ENCODE measurements around the gene CHRNB2. TPM values are rescaled to one million over a fixed set of nuclear protein-coding genes. Genes with fewer than 3 reads are reported as not detected.

The CHRNB2 gene
- total and polyA plus RNA-seq, 9 of the 15 experiments (the other 6 are each of a cell fraction or from before 2014, with no cell fraction given) = 0.01 TPM; not detected in 8

GRCh38 chr1:154615411-154615810 lies 47.8 kb downstream of the CHRNB2 start:
- BruUV-seq (replicated peaks) = no TSS peak
- Histone ChIP-seq H3K36me3 (ENCODE audit: control insufficient read depth, insufficient read depth, low read length) (peaks cover 12% of the 10 kb centered on the region; the same call in 2 of the 3 replicates), H3K4me2 (ENCODE audit: insufficient read depth, low read length) (no peak overlapping the region), H3K79me2 (ENCODE audit: control insufficient read depth, insufficient read depth, low read length) (peaks cover 64% of the 10 kb centered on the region), H2AFZ (ENCODE audit: low read depth, low read length) (no peak overlapping the region), H3K4me3 (no peak overlapping the region), H3K9ac (ENCODE audit: insufficient read depth in 1 of 2, low read depth in 2 of 2, low read length in 2 of 2) (peak overlapping the region in 1 of 2 experiments; percentile 29; a peak in 1 of 4 replicates), H3K4me1 (replicated peaks in 1 of 2; ENCODE audit: control insufficient read depth in 2 of 2, insufficient read depth in 2 of 2, low read length in 2 of 2) (peaks cover 5 to 33% of the 10 kb centered on the region in 2 experiments), H3K9me1 (ENCODE audit: control insufficient read depth, insufficient read depth, low read length) (peaks cover 9% of the 10 kb centered on the region), H3K9me3 (replicated peaks; ENCODE audit: control insufficient read depth, insufficient read depth, low read depth, low read length) (no peaks in the 10 kb centered on the region), H3K27me3 (ENCODE audit: control insufficient read depth in 2 of 2, insufficient read depth in 2 of 2, low read length in 2 of 2) (no peaks in the 10 kb centered on the region), H3K27ac (ENCODE audit: extremely low read depth, low read depth, low read length) (no peak overlapping the region), H4K20me1 (replicated peaks; ENCODE audit: control insufficient read depth, insufficient read depth, low read length) (peaks cover 28% of the 10 kb centered on the region; the same call in 1 of the 2 replicates)
- in situ Hi-C loops (cut with MboI) = no loop called here
- POLR2A ChIA-PET = interaction anchor here (0.7 to 0.9 kb wide), 2 partner anchors 11 to 657 kb away, joined by 4 to 5 read pairs; no protein-coding TSS in a partner anchor
- intact Hi-C loops (cut with micrococcal nuclease) = no loop called here
- ATAC-seq (no peak), FAIRE-seq (no peak), DNase-seq (ENCODE audit: extremely low read depth in 1 of 4, low spot score in 3 of 4) (no peak)
- whole genome bisulfite sequencing (ENCODE audit: insufficient coverage, low coverage, missing lambda C conversion rate) = 82% methylated on average over 4 of the region's 4 CpGs
- CTCF ChIA-PET (ENCODE audit: low intra/inter-chr PET ratio) = no interaction called here
- TF ChIP-seq MGA (IDR thresholded peaks at IDR 0.05) = no peak
- no peak for TF ChIP-seq BACH1 (tag; IDR thresholded peaks at IDR 0.05)
- TF ChIP-seq SP2 (IDR thresholded peaks at IDR 0.05; ENCODE audit: extremely low read depth, low read depth, low read length, poor library complexity, severe bottlenecking) = no peak
- TF ChIP-seq RB1 (IDR thresholded peaks at IDR 0.05; ENCODE audit: low read depth) = no peak
- TF ChIP-seq SMAD1 (IDR thresholded peaks at IDR 0.05; ENCODE audit: low read depth, low read length, partially characterized antibody) = no peak
- no peak for TF ChIP-seq NCOA6 (IDR thresholded peaks at IDR 0.05)
